8988T (cell line): Measurements from ENCODE around the gene PLA1A.
A peak's percentile ranks its signal among the peaks of the same experiment; 100 is the strongest.
"Not testable (repeated sequence)": the region's sequence is repeated elsewhere in the genome, so short reads cannot be mapped to it uniquely, and the experiment has no call there.

ENCODE experiments used
- DNase-seq: peaks from one replicate; pipeline ENCODE4 v3.0.0; 2011

PLA1A gene, protein sequence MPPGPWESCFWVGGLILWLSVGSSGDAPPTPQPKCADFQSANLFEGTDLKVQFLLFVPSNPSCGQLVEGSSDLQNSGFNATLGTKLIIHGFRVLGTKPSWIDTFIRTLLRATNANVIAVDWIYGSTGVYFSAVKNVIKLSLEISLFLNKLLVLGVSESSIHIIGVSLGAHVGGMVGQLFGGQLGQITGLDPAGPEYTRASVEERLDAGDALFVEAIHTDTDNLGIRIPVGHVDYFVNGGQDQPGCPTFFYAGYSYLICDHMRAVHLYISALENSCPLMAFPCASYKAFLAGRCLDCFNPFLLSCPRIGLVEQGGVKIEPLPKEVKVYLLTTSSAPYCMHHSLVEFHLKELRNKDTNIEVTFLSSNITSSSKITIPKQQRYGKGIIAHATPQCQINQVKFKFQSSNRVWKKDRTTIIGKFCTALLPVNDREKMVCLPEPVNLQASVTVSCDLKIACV

DNA sequence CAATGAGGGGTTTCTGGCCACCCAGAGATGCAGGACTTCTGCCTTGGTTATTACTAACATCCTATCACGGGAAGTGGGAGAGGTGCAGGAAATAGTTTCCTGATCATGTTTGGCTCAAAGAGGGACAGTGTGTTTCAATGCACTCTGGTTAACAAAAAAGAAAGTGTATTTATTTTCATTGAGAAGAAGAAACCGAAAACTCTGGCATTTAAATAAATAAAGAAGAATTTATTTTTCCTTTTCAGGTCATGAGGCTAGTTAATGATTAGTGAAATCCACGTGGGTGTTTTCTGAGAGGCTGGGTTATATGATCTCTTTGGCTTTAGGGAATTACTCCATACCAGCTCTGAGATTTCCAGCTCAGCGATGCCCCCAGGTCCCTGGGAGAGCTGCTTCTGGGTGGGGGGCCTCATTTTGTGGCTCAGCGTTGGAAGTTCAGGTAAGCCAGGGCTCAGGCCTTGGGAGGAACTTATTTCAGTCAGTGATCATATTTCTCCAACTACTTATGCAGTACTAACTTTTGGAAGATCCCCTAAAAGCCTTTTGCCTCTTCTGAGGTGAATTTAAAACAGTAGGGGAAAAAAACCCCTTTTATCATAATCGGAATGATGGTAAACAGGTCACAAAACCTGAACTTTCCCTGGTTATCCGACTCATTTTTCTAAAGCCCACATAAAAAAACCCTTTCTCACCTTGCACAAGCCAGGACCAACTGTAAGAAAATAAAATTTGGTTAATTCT lies at the start of gene PLA1A:
TSS of gene PLA1A (plus strand) at position 338 of the 741 bp plus-strand sequence. CDS start at position 367, 29 bp downstream.
- DNase-seq, result no peak

- DNase-seq, result no peak
Measured at GRCh38 chr3:119548341-119548740, 49.3 kb upstream of the PLA1A start.

DNA sequence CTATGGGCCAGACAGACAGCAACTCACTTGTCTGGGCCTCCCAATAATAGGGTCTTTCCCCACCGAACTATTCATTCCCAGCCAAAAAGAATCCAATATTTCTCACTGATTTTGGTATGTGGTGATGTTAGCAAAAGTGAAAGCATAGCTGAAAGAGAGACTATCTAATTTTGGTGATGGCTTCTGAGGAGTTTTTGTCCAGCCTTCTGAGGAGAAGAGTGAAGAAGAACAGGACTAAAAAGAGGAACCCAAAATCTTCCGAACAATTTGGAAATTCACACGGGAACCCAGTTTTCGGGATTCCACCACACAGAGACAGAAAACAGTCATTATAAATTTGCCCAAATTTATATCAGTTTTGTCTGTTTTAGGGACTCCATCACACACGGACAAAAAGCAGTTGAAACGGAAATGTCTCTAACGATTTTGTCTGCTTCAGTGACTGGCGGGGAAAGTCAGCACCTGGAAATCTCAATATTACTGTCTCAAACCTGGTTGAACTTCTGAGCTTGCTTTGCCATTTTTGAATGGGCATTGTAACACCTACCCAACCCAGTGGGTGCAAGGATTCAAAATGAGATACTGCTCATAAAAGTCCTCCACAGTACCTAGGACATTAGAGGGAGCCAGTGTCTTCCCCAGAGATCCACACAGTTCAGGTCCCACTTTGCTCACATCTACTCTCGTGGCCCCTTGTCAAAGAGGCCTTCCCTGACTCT lies 47.3 kb upstream of the PLA1A start:
- no peak for DNase-seq

GRCh38 chr3:119551598-119551997 lies 46.1 kb upstream of the PLA1A start:
- DNase-seq, result no peak

DNA sequence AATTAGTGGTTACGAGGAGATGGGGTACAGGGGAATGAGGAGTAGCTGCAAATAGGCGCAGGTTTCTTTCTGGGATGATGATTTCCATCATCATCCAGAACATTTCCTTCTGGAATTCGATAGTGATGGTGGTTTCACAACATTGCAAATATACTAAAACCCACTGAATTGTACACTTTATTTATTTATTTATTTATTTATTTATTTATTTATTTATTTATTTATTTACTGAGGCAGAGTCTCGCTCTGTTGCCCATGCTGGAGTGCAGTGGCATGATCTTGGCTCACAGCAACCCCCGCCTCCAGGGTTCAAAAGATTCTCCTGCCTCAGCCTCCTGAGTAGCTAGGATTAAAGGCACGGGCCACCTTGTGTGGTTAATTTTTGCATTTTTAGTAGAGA lies 44.8 kb upstream of the PLA1A start:
- not testable (repeated sequence) for DNase-seq

GRCh38 chr3:119553823-119554415 lies 43.8 kb upstream of the PLA1A start:
- DNase-seq, result no peak

- DNase-seq, result no peak
Measured at GRCh38 chr3:119555309-119555735, 42.4 kb upstream of the PLA1A start.

GRCh38 chr3:119555929-119556328 lies 41.8 kb upstream of the PLA1A start:
- no peak for DNase-seq

DNA sequence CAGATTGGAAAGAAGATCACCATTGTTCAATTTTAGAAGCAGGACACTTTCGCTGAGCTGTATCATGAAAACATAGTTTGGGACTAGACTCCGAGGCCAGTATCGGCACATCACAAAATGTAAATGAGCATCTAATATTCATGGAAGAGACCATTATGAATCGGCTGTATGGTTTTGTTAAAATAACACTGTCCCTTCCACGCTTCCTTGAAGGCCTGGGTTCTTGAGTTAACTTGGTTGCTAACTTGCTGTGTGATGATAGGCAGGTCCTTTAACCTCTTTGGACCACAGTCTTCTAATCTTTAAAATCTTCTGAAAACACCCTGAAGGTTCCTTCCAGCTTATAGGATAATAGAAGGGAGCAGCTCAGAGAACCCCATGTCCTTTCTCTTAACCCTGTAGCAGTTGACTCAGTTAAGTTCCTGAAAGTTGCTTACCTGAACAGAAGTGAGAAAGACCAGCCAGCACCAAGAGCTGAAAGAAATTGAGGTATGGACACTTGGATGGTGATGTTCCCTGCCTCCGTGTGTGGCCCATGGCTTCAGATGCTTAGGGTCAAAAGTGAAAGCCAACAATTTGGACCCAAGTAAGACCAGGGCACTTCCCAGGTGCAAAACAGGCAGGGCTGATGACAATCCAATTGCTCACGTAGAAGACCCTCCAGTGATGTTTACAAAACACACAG lies 40.4 kb upstream of the PLA1A start:
- DNase-seq, result no peak

DNA sequence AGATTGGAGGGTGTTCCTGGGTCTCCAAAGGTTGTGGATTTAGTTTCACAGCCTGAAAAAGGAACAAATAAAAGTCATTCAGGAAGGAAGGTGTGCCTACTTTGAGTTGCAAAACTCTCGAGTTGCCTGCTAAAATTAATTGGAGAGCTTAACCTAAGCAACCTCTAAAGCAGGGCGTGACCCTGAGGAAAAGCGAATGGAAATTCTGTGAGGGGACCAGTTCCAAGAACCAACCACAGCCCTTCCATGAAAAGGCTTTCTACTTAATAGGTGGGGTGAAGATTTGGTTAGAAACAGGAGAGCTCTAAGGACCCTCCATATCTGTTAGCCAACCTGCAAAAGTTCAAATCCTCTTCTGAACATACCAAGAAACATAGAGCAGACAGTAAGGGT lies 39.8 kb upstream of the PLA1A start:
- DNase-seq, result no peak

- no peak for DNase-seq
Measured at GRCh38 chr3:119558626-119559317, 38.9 kb upstream of the PLA1A start.

DNA sequence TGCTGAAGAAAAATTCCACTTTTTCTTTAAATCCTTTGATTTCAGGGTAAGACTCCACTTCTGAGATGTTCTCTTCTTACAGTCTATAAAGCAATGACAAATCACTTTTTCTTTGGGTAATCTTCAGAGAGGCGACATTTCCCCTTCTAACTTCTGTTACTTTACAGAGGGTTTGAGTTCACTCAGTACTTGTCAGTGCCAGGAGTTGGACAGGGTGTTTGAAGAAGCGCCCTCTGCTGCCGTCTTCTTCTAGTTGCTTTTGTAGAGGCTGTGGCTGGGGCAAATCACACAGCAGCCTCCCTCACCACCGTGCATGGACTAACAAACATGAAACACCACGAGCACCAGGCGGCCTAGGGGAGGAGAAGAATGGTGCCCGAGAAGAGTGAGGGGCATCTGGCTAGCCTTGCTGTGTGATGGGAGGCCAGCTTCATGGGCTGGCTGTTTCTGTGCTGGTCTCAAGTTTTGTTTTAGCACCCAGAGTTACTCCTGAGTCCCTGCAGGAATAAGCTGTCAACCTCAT lies 38.2 kb upstream of the PLA1A start, which contains the start of gene CD80:
TSS of gene CD80 (minus strand) at position 174 of the 523 bp plus-strand sequence. CDS start 1,886 bp downstream, outside the sequence.
- DNase-seq, result peak; percentile 35

DNA sequence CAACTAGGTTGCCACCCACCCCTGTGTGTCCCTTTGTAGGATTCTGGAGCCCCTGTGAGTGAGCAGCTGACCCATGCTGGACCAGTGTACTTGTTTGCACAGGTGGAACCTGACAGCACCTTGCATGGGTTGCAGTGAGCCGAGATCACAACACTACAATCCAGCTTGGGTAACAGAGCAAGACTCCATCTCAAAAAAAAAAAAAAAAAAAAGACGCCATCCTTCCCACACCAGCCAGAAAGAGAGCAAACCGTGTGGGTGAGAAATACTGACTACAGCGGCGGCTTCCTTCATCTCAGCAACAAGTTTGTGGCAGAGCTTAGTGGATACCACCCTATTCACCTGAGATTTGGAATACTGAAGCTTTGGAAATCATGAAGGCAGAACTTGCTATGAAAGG lies 37.5 kb upstream of the PLA1A start:
- no peak for DNase-seq

GRCh38 chr3:119562307-119562961 lies 35.3 kb upstream of the PLA1A start:
- no peak for DNase-seq

DNA sequence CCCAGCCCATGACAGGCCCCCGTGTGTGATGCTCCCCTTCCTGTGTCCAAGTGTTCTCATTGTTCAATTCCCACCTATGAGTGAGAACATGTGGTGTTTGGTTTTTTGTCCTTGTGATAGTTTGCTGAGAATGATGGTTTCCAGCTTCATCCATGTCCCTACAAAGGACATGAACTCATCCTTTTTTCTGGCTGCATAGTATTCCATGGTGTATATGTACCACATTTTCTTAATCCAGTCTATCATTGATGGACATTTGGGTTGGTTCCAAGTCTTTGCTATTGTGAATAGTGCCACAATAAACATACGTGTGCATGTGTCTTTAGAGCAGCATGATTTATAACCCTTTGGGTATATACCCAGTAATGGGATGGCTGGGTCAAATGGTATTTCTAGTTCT lies 34.4 kb upstream of the PLA1A start:
- DNase-seq, result not testable (repeated sequence)

- no peak for DNase-seq
Measured at GRCh38 chr3:119569156-119569555, 28.5 kb upstream of the PLA1A start.

- no peak for DNase-seq
Measured at GRCh38 chr3:119570229-119570628, 27.5 kb upstream of the PLA1A start.

DNA sequence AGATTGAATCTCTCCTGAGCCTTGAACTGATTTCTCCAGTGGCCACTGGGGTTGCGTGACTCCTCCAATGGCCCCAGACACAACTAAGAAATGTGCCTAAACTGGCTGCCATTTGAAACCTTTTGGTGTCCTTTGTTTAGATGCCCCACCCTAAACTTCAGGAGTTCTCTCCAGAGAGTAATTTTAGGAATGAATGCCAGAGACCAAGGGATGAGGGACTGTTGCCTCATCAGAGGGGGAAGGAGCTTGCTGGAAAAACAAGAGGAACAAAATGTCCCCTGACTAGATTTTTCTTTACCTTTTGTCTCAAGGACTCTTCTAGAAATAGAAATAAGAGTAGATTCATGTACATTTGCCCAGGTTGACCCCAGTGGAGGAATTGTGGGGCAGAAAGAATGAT lies 26.5 kb upstream of the PLA1A start:
- no peak for DNase-seq

GRCh38 chr3:119571688-119572087 lies 26.0 kb upstream of the PLA1A start:
- no peak for DNase-seq

- no peak for DNase-seq
Measured at GRCh38 chr3:119575507-119575906, 22.2 kb upstream of the PLA1A start.
